ENCODE data around the gene ARHGDIB. TPM values are rescaled to one million over a fixed set of nuclear protein-coding genes. Genes with fewer than 3 reads are reported as not detected.

The ARHGDIB gene
- total and polyA plus RNA-seq, 2 of the 13 experiments (the other 11 are each of a cell fraction or from before 2014, with no cell fraction given), result 0.11 to 0.87 TPM

- no peak for FAIRE-seq
- no peak for DNase-seq (ENCODE audit: low spot score)
- ChIA-PET POLR2A (no interaction called here), CTCF (ENCODE audit: low intra/inter-chr PET ratio, low total read pairs) (no interaction called here)
- no peak for TF ChIP-seq AHDC1 (CRISPR knock-in tag; IDR thresholded peaks at IDR 0.05; ENCODE audit: borderline replicate concordance)
- TF ChIP-seq SNAI1 (CRISPR knock-in tag; IDR thresholded peaks at IDR 0.05; ENCODE audit: borderline replicate concordance), result no peak
- no peak for TF ChIP-seq RNF219 (CRISPR knock-in tag; IDR thresholded peaks at IDR 0.05)
- no peak for TF ChIP-seq MBNL3 (CRISPR knock-in tag; conservative IDR thresholded peaks at IDR 0.05)
- no peak for TF ChIP-seq DRAP1 (CRISPR knock-in tag; IDR thresholded peaks at IDR 0.05)
- TF ChIP-seq GRHL1 (CRISPR knock-in tag; conservative IDR thresholded peaks at IDR 0.05), result no peak
- TF ChIP-seq RFX1 (IDR thresholded peaks at IDR 0.05), result no peak
- no peak for TF ChIP-seq BRCA1 (CRISPR knock-in tag; IDR thresholded peaks at IDR 0.05)
- intact Hi-C loops (cut with micrococcal nuclease; ENCODE audit: unreplicated experiment), result no loop called here
- Histone ChIP-seq H3K9ac (ENCODE audit: insufficient read depth, low read depth, low read length) (no peak overlapping the region), H3K4me2 (ENCODE audit: low read depth, low read length) (no peak overlapping the region), H4K20me1 (ENCODE audit: insufficient read depth, low read length) (no peaks in the 10 kb centered on the region), H3K27me3 (ENCODE audit: control insufficient read depth in 1 of 2, insufficient read depth in 2 of 2, low read length in 2 of 2) (no peaks in the 10 kb centered on the region), H3K4me1 (ENCODE audit: insufficient read depth, low read length) (no peaks in the 10 kb centered on the region), H3K79me2 (ENCODE audit: insufficient read depth, low read length) (no peaks in the 10 kb centered on the region), H3K4me3 (replicated peaks in 1 of 3; ENCODE audit: insufficient read depth in 1 of 3, low read depth in 2 of 3, low read length in 3 of 3) (no peak overlapping the region), H3K9me3 (ENCODE audit: low read length) (no peaks in the 10 kb centered on the region), H3K27ac (ENCODE audit: extremely low read length, insufficient read depth, low read length) (no peak overlapping the region), H3K36me3 (replicated peaks in 1 of 2; ENCODE audit: control insufficient read depth in 1 of 2, insufficient read depth in 2 of 2, low read length in 2 of 2) (no peaks in the 10 kb centered on the region), H2AFZ (ENCODE audit: low read length) (no peak overlapping the region)
- no peak for ATAC-seq
- in situ Hi-C loops (cut with HindIII; ENCODE audit: extremely low pct_ligation_motif_present, low pct_unique_long_range_greater_than_20kb), result no loop called here
- BruUV-seq (replicated peaks), result no TSS peak
- 59% methylated on average over 3 of the region's 3 CpGs for WGBS (ENCODE audit: low lambda C conversion rate)
Measured at GRCh38 chr12:14924541-14924940, 36.9 kb downstream of the ARHGDIB start.

All from HepG2 (cell line).